ENCODE results near the gene OTUB2. TPM values are rescaled to one million over a fixed set of nuclear protein-coding genes. Genes with fewer than 3 reads are reported as not detected.

OTUB2 gene
- total and polyA plus RNA-seq, 2 of the 8 experiments (the other 6 are each of a cell fraction or from before 2014, with no cell fraction given), result 2.2 to 4.2 TPM

GRCh38 chr14:93984070-93984469 is 42.1 kb upstream of the OTUB2 start (continued):
- no peak for TF ChIP-seq FOSL1 (IDR thresholded peaks at IDR 0.05; ENCODE audit: insufficient read depth, low read depth, low read length)
- no peak for TF ChIP-seq POLR2AphosphoS5 (IDR thresholded peaks at IDR 0.05; ENCODE audit: low read depth, low read length)
- TF ChIP-seq PHF8 (conservative IDR thresholded peaks at IDR 0.05; ENCODE audit: low read depth, low read length), result no peak

All from H1 (cell line).